ENCODE measurements around the gene SLC25A42. TPM values are rescaled to one million over a fixed set of nuclear protein-coding genes. Genes with fewer than 3 reads are reported as not detected.

Gene SLC25A42
- total RNA-seq, 1 experiment from 2014 or later: 8.1 TPM

DNA sequence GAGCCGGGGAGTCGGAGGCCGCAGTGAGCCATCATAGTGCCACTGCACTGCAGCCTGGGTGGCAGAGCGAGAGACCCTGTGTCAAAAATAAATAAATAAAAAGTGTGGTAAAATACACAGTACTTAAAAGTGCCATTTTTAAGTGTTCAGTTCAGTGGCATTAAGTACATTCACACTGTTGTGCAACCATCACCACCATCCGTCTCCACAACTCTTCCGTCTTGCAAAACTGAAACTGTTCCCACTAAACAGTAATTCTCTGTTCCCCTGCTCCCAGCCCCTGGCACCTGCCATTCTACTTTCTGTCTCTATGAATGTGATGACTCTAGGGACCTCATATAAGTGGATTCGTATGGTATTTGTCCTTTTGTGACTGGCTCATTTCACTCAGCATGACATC is 13.3 kb downstream of the SLC25A42 start (continued):
- TF ChIP-seq ATF6 (CRISPR knock-in tag; IDR thresholded peaks at IDR 0.05) (no peak), FOXK1 (CRISPR knock-in tag; IDR thresholded peaks at IDR 0.05) (no peak), MLX (CRISPR knock-in tag; IDR thresholded peaks at IDR 0.05) (no peak), SMAD4 (CRISPR knock-in tag; IDR thresholded peaks at IDR 0.05) (no peak)

DNA sequence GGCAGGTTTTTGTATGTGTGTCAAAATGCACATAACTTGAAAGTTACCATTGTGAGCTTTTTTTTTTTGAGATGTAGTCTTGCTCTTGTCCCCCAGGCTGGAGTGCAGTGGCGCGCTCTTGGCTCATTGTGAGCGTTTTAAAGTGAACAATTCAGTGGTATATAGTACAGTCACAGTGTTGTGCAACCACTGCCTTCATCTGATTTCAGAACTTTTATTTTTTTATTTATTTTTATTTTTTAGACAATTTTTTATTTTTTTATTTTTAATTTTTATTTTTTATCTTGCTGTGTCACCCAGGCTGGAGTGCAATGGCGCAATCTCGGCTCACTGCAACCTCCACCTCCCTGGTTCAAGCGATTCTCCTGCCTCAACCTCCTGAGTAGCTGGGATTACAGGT is 15.0 kb downstream of the SLC25A42 start:
- no peak for ATAC-seq
- no peak for TF ChIP-seq ZNF138 (CRISPR knock-in tag; conservative IDR thresholded peaks at IDR 0.05)
- TF ChIP-seq HMGA2 (CRISPR knock-in tag; IDR thresholded peaks at IDR 0.05): peak; percentile 69; the same call in 1 of the 2 replicates
- no peaks in the 10 kb centered on the region for H3K4me1 Mint-ChIP-seq
- H3K9me3 Mint-ChIP-seq: no peaks in the 10 kb centered on the region
- H3K27ac Mint-ChIP-seq: no peak overlapping the region
- no peak overlapping the region for H3K4me3 Mint-ChIP-seq
- ChIA-PET CTCF (no interaction called here), POLR2A (interaction anchor here (0.6 kb wide), 1 partner anchor 1645 kb away, joined by 5 read pairs; no protein-coding TSS in a partner anchor)
- H3K27me3 Mint-ChIP-seq (ENCODE audit: low read depth): peaks cover 91% of the 10 kb centered on the region
- no peaks in the 10 kb centered on the region for H3K36me3 Mint-ChIP-seq
- DNase-seq (ENCODE audit: low spot score): no peak

DNA sequence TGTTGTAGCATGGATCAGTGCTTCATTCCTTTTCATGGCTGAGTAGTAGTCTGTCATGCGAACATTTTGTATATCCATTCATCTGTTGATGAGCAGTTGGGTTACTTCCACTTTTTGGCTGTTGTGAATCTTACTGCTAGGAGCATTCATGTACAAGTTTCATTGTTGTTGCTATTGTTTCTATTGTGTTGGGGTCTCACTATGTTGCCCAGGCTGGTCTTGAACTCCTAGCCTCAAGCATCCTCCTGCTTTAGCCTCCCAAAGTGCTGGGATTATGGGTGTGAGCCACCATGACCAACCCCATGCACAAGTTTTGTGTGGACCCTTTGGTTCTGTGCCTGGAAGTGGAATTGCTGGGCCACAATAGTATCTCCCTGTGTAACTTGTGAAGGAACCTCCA is 15.8 kb downstream of the SLC25A42 start:
- Mint-ChIP-seq H3K4me3 (no peak overlapping the region), H3K9me3 (no peaks in the 10 kb centered on the region), H3K4me1 (no peaks in the 10 kb centered on the region), H3K27ac (no peak overlapping the region), H3K27me3 (ENCODE audit: low read depth) (peaks cover 90% of the 10 kb centered on the region), H3K36me3 (no peaks in the 10 kb centered on the region)
- ATAC-seq: no peak
- TF ChIP-seq, protein P1, sequence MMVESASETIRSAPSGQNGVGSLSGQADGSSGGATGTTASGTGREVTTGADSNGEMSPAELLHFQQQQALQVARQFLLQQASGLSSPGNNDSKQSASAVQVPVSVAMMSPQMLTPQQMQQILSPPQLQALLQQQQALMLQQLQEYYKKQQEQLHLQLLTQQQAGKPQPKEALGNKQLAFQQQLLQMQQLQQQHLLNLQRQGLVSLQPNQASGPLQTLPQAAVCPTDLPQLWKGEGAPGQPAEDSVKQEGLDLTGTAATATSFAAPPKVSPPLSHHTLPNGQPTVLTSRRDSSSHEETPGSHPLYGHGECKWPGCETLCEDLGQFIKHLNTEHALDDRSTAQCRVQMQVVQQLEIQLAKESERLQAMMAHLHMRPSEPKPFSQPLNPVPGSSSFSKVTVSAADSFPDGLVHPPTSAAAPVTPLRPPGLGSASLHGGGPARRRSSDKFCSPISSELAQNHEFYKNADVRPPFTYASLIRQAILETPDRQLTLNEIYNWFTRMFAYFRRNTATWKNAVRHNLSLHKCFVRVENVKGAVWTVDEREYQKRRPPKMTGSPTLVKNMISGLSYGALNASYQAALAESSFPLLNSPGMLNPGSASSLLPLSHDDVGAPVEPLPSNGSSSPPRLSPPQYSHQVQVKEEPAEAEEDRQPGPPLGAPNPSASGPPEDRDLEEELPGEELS (CRISPR knock-in tag; IDR thresholded peaks at IDR 0.05): no peak
- TF ChIP-seq, protein P2, sequence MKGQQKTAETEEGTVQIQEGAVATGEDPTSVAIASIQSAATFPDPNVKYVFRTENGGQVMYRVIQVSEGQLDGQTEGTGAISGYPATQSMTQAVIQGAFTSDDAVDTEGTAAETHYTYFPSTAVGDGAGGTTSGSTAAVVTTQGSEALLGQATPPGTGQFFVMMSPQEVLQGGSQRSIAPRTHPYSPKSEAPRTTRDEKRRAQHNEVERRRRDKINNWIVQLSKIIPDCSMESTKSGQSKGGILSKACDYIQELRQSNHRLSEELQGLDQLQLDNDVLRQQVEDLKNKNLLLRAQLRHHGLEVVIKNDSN (CRISPR knock-in tag; IDR thresholded peaks at IDR 0.05): no peak
- TF ChIP-seq ZNF121 (CRISPR knock-in tag; IDR thresholded peaks at IDR 0.05): peak; percentile 76
- DNase-seq (ENCODE audit: low spot score): no peak
- ChIA-PET CTCF (no interaction called here), POLR2A (no interaction called here)

DNA sequence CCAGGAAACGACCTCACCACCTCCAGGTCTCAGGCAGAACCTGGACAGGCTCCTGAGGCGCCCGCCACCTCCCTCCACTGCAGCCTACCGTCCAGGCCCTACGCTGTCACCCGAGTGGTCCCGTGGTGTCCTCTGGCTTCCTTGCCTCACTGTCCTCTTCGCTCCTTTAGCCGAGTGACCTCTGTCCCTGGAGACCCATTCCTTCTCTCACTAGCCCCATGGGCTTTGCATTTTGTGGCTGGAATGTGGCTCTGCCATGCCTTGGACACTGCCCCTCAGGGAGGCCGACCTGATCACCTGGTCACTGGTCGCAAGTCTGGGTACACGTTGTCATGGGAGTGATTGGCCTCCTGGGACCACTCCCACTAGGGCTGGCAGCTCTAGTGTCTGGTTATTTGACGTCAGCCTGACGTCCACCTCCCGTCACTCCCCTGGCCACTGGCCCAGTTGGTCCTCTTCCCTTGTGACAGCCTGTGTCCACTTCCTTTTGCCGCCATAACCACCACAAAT is 17.9 kb downstream of the SLC25A42 start:
- Mint-ChIP-seq H3K36me3 (no peaks in the 10 kb centered on the region), H3K27me3 (ENCODE audit: low read depth) (peaks cover 75% of the 10 kb centered on the region), H3K4me3 (no peak overlapping the region), H3K9me3 (no peaks in the 10 kb centered on the region), H3K4me1 (no peaks in the 10 kb centered on the region), H3K27ac (peak overlapping the region; percentile 7; the same call in 1 of the 2 replicates)
- ChIA-PET POLR2A (no interaction called here), CTCF (no interaction called here)
- no peak for TF ChIP-seq ZBTB21 (CRISPR knock-in tag; IDR thresholded peaks at IDR 0.05; ENCODE audit: borderline replicate concordance)
- TF ChIP-seq SP1 (CRISPR knock-in tag; conservative IDR thresholded peaks at IDR 0.05): no peak
- TF ChIP-seq, protein P1 (CRISPR knock-in tag; IDR thresholded peaks at IDR 0.05): no peak
- TF ChIP-seq FOXJ3 (CRISPR knock-in tag; IDR thresholded peaks at IDR 0.05; ENCODE audit: borderline replicate concordance): no peak
- no peak for TF ChIP-seq USF2 (CRISPR knock-in tag; IDR thresholded peaks at IDR 0.05)
- no peak for TF ChIP-seq ZMAT4 (CRISPR knock-in tag; IDR thresholded peaks at IDR 0.05)
- TF ChIP-seq RELA (CRISPR knock-in tag; IDR thresholded peaks at IDR 0.05; ENCODE audit: borderline replicate concordance): no peak
- TF ChIP-seq, protein P3, sequence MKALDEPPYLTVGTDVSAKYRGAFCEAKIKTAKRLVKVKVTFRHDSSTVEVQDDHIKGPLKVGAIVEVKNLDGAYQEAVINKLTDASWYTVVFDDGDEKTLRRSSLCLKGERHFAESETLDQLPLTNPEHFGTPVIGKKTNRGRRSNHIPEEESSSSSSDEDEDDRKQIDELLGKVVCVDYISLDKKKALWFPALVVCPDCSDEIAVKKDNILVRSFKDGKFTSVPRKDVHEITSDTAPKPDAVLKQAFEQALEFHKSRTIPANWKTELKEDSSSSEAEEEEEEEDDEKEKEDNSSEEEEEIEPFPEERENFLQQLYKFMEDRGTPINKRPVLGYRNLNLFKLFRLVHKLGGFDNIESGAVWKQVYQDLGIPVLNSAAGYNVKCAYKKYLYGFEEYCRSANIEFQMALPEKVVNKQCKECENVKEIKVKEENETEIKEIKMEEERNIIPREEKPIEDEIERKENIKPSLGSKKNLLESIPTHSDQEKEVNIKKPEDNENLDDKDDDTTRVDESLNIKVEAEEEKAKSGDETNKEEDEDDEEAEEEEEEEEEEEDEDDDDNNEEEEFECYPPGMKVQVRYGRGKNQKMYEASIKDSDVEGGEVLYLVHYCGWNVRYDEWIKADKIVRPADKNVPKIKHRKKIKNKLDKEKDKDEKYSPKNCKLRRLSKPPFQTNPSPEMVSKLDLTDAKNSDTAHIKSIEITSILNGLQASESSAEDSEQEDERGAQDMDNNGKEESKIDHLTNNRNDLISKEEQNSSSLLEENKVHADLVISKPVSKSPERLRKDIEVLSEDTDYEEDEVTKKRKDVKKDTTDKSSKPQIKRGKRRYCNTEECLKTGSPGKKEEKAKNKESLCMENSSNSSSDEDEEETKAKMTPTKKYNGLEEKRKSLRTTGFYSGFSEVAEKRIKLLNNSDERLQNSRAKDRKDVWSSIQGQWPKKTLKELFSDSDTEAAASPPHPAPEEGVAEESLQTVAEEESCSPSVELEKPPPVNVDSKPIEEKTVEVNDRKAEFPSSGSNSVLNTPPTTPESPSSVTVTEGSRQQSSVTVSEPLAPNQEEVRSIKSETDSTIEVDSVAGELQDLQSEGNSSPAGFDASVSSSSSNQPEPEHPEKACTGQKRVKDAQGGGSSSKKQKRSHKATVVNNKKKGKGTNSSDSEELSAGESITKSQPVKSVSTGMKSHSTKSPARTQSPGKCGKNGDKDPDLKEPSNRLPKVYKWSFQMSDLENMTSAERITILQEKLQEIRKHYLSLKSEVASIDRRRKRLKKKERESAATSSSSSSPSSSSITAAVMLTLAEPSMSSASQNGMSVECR (CRISPR knock-in tag; IDR thresholded peaks at IDR 0.05; ENCODE audit: borderline replicate concordance): no peak
- no peak for TF ChIP-seq SMAD4 (CRISPR knock-in tag; IDR thresholded peaks at IDR 0.05)
- DNase-seq (ENCODE audit: low spot score) (no peak), ATAC-seq (no peak)
